Cerebellar nuclear complex (tissue), 1 donor: ENCODE data around the gene ZMYND11.
"Not testable (repeated sequence)": the region's sequence is repeated elsewhere in the genome, so short reads cannot be mapped to it uniquely, and the experiment has no call there.

Experiments used
- DNase-seq, 2 experiments: peaks; one replicate each; lab custom pipeline; 2025; lab: John Stamatoyannopoulos, UW

Gene ZMYND11

DNA sequence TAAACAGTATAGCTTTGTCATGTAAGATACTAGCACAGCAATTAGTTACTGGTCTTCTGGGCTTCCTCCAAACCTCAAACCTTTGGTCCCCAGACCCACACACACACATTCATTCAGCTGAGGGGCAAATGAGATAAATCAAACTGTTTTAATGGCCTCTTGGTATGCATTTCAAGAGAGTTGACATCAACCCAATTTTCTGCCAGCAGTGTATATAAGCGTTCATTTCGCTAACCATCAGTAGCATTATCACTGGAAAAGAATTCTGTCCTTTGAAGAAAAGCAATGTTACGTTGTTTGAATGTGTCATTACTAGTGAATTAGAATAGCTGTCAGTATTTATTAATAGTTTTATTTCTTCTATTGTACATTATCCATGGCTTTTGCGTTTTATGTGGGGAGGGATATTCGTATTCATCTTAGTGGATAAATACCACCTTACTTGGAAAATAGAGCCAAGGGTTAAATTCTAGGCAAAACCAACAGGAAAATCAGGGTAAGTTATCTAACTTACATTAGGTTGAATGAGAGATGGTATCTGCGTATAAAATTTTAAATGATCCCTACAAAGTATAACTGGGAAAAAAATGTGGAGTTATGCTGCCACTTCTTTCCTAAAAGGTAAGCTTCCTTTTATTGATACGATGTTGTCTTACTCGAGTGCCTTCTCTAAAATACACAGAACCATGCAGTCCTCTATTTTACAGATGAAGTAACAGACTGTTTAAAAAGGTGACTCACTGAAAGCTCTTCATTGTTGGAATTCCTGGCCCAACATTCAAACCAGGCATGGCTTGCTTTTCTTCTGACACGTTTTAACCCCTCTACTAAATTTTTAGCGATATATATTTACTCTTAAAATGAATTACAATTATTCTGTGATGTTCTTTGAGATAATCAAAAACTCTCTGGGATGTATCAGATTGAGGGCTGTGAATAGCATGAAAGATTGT lies 2.0 kb upstream of the ZMYND11 start:
- no peak for DNase-seq

DNA sequence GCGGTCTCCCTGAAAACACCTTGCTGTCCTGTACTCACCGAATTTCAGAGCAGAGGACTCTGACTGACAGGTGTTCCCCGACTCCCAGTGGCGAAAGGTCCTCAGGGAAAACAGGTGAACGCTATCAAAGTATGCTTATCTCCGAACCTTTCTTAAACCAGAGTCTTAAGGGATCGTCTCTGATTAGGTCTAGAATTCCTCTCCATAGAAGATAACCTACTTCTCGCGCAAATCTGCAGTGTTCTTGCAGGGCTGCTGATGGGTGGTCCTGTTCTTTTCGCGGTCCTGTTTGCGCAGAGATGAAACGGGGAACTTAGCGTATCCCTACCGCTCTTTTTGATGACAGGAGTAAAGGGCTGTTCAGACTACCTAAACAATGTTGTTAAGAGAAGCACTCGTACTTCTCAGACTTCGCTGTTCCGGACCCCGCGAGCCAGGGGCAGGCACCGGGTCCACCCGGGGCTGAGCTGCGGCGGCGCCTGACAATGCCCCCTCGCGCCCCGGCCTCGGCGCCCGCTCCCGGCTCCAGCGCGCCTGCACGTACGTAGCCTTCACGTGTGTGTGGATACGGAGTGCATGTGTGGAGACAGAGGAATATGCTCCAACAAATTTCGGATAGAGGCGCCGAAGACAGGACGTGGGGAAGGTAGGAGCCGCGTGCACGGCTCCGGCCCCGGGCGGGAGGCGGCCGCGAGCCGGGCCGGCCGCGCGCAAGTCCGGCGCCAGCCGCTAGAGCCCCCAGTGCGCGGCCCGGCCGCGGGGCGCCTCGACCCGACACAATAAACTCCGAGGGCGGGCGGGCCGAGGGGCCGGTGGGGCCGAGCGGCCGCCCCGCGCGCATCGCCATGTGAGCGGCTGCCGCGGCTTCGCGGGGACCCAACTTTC lies 766 bp upstream of the ZMYND11 start:
- DNase-seq, result no peak

DNA sequence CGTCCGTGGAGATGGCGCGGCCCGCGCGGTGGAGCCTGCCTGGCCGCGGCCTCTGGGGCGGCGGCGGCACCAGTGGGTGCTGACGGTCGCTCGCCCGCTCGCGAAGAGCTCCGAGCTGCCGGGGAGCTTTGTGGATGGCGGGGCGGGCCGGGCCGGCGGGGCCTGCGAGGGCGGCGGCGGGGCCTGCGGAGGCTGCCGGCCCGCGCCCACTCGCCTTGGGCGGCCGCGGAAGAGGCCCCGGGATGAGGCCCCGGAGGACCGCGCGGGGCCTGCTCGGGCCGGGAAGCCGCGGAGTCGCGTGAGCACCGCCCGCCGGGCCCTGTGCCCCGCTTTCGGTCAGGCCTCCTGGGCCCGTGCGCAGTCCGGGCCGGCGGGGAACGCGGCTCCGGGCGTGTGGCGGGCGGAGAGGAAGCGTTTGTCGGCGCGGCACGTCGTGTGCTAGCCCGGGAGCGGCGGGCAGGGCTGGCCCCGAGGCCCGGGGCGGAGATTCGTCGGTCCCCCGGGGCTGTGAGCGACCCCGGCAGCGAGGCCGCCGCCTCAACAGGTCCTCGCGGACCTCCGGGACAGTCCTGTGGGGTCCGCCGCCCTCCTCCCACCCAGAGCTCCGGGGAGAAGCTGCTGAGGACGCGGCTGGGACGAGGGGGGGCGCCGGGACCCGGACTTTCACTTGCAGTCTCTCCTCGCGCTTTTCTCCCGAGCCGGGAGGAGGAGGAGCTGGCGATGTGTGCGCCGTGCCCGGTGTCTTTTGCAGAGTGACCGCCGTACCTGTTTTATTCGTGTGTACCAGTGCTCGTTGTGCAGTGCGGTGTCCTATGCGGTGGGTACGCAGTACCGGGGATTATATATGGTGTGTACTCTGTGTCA lies 578 bp downstream of the ZMYND11 start:
- no peak for DNase-seq

DNA sequence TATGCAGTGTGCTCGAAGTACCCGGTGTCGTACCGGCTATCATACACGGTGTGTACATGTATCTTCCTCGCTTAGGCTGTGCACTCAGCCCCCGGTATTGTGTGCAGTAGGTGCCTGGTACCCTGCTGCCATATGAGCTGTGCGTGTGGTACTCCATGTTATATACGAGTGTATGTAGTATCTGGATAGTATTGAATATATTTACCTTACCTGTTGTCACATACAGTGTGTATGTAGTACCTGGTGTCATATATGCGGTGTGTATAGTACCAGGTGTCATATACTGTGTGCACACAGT lies 1.2 kb downstream of the ZMYND11 start:
- DNase-seq, result no peak

DNA sequence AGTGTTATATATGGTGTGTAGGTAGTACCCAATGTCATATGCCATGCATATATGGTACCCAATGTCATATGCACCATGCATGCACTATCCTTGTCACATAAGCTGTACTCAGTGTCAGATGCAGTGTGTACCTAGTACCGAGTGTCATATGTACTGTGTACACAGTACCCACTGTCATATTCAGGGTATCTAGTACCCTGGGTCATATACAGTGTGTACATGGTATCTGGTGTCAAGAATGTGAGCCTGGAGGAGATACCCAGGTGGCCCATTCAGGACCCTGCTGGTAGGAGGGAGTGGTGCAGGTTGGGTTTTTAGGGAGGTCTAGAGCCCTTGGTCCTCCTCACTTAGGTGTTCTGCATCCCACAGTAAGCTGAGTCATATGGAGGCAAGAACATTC lies 1.8 kb downstream of the ZMYND11 start:
- DNase-seq, result no peak

DNA sequence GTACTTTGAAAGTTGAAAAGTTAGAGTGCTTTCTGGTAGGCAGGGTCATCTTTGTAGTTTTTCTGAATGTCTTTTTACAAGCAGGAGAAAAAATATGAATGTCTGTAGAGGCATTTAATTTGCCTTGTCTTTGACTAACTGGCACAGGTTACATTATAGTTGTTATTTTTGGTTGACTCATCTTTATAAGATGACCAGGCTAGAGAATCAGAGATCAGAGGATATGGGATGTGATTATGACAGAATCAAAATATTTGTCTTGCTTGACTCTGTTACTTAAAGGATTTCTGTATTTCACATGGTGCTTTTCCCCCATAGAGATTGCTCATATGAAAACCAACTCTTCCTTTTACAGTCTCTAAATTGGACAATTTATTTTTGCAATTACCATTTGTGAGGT lies 2.4 kb downstream of the ZMYND11 start:
- no peak for DNase-seq

DNA sequence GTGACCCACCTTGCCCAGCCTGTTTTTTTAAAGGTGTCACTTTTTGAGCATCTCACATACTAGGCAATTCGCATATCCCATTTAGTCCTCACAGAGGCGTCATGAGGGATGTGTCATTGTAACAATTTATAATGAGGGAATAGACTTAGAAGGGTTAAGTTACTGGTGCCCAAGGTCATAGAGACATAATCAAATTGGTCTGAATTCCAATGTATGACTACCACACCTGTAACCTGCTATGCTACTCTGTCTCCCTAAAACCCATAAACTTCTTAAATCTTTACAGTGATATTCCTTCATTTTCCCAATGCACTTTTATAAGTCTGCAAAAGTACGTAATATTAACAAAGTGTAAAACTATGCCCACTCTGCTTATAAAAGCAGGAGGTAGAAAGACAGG lies 7.1 kb downstream of the ZMYND11 start:
- DNase-seq, result no peak

DNA sequence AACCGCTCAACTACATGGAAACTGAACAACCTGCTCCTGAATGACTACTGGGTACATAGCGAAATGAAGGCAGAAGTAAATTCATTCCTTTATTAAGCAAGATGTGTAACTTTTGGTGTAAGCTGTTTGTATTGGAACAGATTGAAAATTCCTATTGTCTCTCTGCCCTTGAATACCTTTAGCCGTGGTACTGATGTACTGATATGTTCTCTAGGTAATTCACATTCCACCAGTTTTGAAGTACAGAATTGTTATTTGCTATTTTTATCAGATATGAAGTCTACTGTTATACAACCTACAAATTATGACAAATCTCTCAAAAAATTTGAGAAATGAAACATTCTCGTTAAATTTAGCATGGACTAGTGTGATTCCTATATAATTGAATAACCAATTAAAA lies 17.7 kb downstream of the ZMYND11 start:
- no peak for DNase-seq

DNA sequence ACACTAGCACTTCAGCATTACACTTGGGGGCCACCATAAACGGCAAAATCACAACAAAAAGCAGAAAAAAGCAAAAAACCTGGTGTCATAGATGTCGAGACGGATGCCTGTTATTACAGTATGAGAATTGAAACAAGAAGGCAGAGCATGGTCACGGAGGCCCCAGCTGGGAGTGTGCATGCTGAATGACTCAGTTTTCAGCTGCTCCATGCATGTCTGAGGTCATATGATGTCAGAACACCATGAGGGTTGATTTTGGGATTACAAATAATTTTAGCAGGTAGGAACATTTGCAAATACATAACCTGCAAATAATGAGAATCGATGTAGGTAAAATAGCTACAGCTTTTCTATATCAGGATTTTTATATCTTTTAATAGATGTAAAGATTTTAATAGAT lies 19.1 kb downstream of the ZMYND11 start:
- no peak for DNase-seq

DNA sequence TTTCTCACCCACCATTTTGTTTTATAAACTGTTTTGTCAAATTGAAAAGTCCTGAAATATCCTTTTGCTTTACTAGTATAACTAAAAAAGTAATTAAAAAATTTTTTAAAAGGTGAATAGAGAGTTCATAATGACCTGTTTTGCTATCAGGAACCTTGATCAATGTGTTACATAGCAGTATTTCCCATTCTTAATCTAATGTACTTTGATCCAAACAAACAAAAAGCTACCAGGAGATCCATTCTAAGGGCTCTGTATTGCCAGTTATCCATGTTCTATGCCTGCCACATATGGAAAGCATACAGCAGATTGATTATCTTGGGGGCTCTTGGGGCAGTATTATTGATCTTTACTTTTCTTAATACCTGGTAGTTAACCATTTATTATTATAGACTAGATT lies 32.1 kb downstream of the ZMYND11 start:
- DNase-seq, result no peak

DNA sequence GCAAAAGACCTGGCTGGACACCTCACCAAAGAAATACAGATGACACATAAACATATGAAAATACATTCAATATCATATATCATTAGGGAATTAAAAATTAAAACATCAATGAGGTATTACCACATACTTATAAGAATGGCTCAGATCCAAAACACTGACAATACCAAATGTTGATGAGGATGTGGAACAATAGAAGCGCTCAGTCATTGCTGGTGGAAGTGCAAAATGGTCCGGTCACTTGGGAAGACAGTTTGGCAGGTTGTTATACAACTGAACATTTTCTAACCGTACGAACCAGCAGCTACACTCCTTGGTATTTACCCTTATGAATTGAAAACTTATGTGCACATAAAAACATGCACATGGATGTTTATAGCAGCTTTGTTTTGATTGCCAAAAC lies 38.5 kb downstream of the ZMYND11 start:
- no peak for DNase-seq

DNA sequence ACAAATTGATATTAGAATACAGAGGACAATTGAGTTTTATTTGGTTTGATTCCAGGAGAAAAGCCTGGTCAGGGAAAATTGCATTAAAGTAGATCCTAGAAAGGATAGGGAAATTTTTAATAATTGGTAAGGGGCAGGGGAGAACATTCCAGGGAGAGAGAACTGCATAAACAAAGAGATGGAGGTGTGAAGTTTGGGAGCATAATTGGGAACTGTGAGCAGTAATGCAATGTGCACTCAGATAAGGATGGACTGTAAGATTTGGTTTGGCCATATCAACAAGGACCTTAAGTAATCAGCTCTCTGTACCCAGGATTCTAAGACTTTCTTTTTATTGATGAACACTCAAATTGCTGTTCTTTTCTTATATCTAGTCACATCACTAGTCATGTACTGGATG lies 41.4 kb downstream of the ZMYND11 start:
- DNase-seq, result no peak

DNA sequence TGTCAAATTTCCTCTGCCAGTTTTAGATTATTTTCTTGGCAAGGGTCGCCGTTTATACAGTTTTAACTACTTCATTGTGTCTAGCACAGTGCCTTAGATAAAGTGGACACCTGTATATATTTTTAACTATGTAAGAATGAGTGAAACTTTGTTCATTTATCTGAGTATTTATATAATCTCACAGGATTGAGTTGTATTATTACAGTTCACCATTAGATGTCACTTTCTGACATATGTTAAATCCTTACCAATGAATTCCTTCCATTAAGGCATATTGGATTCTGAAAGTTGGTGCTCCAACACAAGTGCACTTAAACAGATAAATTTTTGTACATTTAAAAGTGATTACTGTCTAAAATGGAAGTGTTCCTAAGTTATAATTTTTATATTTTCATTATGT lies 43.0 kb downstream of the ZMYND11 start:
- DNase-seq, result no peak

DNA sequence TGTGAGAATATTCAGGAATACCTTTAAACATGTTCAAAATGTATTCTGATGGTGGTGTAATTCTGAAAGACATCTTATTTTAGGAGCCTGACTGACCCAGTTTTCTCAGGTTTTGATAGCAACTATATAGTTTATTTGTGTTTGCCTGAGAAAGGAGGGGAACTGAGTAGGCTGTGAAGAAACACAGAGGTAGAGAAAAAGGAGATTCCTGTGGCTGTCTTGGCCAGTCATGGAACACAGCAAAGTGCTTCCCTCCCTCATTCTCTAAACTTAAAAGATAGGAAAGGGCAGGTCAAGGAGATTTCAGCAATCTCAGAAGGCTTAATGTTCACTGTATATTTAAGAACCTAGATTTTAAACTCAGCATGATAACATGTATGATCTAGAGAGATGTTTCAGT lies 43.5 kb downstream of the ZMYND11 start:
- no peak for DNase-seq

DNA sequence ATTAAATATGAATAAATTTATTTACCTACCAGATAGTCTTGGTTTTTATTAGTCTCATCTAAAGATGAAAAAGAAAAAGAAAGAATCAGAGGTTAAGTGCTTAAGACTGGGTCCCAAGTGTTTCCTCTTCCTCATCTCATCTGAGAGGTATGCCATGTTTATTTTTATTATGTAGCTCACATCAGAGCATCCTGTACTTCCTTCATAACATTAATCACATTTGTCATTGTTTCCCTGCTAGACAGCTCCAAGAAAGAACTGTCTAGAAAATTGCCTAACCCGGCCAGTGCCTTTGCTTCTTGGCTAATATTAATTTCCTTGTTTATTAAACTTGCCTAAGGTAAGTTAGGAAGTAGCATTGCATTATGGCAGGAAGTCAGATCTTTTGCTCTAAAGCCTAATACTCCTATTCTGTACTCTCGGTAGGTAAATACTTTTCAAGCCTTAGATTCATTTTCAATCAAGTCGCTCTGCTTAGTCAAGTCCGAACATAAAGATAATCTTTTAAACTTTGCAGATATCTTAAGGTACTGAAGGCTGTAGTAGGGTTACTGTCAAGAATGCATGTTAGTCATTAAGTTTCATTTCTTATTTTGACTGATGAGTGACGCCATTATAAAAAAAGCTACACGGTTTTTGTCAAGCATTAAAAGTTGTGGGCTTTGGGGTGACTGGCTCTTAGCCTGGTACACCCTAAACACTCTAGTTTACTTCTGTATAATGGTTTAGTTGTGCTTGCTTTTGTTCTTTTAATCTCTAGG lies 47.4 kb downstream of the ZMYND11 start:
- no peak for DNase-seq

DNA sequence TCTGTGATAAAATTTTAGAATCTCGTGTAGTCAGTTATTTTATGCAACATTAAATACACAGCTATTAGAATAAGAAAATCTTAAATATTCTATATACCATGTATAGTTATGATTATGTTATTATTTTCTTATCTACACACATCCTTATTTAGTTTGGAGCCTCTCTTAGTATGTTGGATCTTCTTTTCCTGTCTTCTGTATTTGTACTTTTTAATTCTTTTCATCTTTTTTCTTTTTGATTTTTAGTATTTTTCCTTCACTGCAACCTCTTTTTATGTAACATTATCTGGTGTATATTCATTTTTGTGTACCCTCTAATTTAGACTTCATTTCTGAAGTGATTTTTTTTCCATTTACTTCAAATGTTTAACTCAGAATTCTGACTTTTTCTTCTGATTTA lies 48.9 kb downstream of the ZMYND11 start:
- no peak for DNase-seq

DNA sequence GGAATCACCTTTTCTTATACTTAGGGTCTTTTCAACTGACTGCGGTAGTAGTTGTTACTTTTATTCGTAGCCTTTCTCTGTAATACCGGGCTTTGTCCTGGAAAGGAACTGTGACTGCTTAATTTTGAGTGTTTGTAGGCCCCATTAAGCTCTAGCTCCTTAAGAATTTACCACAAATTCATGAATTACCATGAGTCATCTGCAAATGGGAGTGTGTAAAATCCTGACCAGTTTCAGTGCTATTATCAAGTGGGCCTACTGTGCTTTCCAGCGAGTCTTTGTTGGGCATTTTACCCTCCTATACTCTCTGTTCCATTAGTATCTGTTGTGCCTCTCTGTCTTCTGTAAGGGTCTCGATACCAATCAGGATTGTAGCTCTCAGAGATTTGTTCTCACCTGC lies 49.7 kb downstream of the ZMYND11 start:
- DNase-seq, result no peak

DNA sequence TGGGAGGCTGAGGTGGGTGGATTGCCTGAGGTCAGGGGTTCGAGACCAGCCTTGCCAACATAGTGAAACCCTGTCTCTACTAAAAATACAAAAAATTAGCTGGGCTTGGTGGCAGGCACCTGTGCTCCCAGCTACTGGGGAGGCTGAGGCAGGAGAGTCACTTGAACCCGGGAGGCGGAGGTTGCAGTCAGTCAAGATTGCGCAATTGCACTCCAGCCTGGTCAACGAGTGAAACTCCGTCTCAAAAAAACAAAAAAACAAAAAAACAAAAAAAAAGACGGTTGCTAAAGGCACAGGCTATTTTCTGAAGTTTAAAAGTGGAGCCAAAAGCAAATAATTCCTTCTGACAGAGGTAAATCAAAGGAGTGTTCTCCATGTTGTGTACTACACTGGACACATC lies 50.3 kb downstream of the ZMYND11 start:
- not testable (repeated sequence) for DNase-seq

DNA sequence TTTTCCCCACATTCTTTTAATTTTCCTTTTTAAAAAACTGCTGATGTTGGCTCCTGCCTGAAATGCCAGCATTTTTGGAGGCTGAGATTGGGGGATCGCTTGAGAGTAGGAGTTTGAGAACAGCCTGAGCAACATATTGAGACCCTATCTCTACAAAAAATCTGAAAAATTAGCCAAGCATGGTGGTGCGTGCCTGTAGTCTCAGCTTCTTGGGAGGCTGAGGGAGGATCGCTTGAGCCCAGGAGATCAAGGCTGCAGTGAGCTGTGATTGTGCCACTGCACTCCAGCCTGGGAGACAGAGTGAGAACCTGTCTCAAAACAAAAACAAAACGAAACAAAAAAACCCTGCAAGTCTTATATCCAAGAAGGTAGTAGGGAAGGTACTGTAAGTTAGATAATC lies 51.7 kb downstream of the ZMYND11 start:
- DNase-seq, result no peak

DNA sequence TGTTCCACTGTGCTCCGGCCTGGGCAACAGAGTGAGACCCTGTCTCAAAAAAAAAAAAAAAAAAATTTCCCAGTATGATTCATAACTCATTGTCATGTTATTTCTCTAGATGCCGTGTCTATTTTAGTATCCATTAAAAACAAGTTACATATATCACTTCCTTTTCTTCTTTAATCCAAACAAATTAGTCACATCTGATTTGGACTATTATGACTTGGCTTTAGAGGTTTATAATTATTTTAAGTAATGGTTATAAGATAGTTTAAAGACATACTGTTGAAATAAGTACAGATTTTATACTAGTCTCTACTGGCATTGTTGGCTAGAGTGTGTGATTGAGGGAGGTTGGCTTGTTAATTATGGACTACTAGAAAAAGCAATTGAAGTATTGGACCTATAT lies 53.3 kb downstream of the ZMYND11 start:
- DNase-seq, result no peak

DNA sequence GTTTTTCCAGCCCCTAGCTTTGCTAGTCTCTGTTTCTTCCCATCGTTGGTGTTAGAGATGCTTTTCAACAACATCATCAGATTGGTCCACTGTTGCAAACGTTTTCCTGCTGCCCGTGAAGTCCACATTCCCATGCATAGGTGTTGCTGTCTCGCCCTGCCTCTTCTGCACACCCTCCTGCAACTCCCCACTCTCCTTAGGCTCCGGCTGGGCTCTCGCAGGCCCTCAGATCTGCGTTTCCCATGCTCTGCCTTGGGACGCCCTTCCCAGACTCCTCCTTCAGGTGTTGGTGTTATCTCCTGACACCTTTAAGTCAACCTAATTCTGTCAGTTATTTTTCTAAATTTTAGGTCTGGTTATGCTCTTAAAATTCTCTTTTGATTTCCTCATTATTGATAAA lies 55.0 kb downstream of the ZMYND11 start:
- no peak for DNase-seq
